HG03064 (cell line): ENCODE measurements around the gene THSD7A.

Source experiments
- ATAC-seq: cut with Tn5 transposase; IDR thresholded peaks from one replicate; pipeline ENCODE4 v1.9.1; 2021; ENCODE audit warnings: low read depth; ENCODE audit not compliant: unreplicated experiment

THSD7A gene

DNA sequence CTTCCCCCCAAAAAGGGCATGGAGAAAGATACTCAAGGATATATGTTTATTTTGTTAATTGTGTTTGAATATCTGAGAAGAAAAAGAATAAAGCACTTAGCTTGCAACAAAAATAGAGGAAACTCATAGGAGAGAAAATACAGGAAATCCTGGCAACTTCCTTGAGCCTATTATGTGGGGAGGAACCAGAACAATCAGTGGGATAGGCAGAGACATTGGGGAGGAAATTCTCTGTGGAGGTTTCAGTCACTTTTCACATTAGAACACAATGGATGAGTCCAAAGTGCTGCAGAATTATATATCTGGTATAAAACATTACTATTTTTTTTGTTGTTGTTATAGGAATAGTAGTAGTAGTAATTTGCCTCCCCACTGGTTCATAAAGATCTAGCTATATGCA is 240.1 kb downstream of the THSD7A start:
- ATAC-seq, result no peak

DNA sequence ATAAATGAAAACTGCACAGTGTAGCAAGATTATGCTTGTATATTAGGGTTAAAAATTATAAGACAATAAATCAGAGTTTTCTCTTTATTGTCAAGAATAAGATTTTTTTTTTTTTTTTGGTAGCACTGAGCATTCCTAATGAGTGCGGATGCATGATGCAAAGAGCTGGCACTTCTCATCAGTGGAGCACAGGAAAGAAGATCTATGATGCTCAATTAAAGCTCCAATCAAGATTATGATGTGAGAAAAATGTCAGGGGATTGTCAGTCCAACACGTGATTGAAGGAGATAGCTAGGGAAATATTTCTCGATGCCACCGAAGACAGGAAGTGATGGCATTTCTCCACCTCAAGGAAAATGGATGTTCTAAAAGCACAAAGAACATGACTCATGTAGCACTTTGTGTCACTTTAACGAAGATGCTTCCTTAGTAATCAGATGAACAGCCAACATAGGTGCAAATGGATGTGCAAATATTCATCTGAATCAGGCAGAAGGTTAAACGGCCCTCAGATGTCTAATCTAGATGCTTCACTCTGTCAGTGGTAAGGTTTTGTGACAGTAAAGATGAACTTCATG is 240.9 kb downstream of the THSD7A start:
- no peak for ATAC-seq

DNA sequence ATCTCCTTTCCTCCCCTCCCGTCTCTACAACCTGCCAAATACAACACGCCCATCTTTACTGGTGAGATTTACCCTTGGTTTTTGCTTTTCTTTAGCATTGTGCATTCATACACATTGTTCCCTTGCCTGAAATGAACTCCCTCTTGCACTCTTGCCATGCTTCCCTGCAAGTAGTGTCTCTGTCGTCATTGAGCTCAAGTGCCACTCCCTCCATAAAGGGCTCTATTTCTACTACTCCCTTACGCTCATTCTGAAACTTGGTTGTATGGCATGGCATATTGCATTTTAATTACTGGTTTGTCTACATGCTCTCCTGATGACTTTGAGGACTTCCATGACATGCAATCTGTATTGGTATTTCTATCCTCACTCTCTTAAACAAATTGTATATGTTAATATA is 242.7 kb downstream of the THSD7A start:
- no peak for ATAC-seq

DNA sequence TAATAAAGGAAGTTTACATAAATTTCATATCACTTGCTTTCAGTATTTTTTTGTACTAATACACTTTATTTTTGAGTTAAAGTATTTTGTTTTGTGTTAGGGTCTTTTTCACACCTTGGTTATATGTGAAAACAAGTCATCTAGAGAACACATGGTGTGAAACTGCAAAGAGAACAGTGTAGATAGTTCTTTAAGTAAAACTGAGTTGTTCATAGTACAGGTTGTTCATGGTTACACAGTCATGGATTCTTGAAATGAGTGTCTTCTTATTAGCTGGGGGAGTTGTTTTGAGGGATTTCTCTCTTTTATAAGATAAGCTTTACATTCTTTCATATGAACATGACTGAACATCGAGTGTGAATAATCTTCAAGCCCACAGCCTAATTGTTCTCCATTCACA is 244.2 kb downstream of the THSD7A start:
- no peak for ATAC-seq

DNA sequence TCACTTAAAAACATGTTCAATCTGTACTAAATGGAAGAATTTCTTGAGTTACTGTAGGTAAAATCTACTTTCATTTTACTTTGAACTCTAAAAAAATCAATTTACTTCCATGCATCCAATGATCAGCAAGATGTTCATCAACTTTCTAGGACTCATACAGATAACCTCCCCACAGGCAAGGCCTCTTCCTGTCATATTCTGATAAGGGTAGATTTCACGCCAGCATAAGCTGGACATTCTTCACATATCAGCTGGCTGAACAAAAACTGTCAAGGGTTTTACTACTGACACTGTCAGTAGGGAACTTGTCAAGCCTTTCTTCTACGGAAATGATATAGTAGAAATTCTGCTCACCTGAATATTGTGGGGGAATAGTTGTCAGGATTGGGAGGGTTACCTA is 244.9 kb downstream of the THSD7A start:
- ATAC-seq, result no peak

DNA sequence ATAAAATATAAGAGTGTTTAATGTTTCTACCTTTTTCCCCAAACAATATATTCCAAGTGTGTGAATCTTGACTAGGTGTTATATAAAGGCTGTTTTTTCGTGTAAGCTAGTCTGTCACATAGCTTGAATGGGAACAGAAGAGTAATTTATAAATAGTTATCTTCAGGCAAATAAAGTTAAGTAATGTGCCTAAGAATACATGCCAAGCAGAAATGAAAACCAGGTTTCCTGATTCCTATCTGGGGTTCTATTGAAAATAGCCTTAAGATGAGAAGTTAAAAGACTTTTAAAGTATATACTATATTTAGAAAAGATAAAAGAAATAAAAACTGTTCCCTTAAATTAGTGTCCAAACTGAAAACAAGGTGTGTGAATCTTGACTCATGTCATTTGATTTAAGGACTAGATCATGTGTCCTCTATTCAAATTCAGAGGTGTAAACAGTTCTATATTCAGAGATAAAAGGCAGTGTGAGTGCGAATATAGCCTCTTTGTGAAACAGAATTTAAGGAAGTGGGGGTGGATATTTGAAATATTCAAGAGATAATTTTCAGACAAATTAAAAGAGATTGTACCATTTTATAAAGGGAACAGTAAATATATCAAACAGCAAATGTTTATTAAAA is 247.5 kb downstream of the THSD7A start:
- ATAC-seq, result no peak

DNA sequence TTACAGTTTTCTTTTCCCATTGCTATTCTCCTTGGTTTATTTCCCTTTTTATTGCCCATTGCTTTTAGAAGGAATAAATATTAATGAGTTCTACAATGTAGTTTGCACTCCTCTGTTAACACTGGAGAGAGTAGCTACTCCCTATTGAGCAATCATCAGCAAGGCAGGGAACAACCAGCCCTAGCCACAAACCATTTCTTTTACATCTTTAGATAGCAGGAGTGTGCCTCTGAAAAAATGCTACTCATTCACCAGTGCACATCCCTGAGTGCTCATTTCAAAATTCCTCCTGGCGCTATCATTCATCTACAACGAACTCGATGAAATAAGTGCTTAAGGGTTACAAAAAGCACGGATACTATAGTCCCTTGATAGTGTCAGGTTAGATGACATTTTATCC is 252.9 kb downstream of the THSD7A start:
- no peak for ATAC-seq

DNA sequence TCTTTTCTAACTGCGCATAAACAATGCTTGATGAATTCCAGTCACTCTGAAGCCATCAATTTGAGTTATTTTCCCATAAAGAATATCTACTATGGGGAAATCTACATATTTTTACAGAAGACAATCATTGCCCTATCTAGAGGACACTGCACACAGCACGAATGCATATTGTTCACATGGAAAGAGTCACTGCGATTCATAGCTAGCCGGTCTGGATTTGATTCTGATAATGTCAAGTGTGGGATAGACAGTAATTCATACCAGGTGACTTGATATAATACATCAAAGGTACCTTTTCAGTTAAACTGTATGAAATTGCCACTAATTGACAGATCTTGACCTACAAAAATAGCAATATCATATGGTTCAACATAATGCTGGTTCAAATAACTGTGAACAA is 255.7 kb downstream of the THSD7A start:
- no peak for ATAC-seq

DNA sequence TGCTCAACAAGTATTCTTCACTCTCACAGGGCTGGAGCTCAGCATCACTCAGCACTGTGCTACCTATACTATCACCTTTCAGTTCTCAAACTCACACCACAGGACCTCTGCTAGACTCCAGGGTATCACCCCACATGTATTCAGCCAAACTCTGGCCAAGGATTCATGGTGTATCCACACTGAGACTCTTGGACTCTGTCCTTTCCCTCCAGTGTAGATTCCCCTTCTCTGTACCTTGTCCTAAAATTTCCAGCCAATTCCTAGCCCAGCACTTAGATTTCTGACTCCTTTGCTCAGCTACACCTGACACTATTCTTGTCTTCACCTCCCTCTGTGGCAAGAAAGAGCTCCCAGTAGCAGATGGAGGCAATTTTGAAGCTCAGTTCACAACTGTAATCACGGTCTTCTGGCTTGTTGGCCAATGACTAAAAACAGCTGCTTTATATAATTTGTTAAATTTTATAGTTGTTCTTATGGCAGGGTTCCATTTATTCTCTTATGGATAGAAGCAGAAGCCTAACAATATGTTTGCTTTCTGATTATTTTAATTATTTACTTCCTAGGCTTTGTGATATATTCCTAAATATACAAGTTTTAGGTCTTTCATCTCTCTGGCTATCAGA is 258.8 kb downstream of the THSD7A start:
- no peak for ATAC-seq

DNA sequence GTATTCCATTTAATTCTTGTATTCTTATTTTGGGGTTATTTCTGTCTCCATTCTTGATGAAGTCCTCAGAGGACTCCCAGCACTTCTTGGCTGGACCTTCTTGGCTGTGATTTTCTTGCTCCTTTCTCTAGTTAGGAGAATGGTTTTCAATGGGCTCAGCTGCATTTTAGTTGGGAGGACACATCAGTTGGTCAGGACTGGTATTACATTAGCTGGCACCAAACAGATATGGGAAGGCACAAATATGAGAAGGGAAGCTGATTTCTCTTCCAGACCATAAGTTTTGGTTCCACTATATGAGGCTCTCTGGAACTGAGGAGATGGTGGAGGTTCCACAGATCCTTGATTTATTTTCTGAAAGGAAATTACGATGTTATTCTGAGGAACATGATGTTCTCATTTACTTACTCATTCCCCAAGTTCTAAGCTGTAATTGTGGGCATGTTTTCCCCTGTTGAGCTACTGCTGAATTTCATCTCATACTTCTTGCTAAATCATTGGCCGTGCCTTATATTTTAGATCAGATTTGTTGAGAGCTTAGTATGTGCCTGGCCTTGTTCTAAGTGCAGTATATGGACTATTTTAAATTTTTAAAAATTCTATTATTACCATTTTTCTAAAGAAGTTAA is 261.0 kb downstream of the THSD7A start:
- no peak for ATAC-seq

DNA sequence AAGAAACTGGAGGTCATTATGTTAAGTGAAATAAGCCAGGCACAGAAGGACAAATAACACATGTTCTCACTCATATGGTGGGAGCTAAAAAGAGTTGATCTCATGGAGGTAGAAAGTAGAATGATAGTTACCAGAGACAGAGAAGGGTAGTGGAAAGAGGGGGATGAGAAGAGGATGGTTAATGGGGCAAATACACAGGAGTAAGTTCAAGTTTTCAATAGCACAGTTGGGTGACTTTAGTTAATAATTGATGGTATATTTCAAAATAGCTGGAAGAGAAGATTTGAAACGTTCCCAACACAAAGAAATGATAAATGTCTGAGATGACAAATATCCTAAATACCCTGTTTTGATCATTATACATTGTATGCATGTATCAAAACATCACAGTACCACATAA is 261.8 kb downstream of the THSD7A start:
- no peak for ATAC-seq

DNA sequence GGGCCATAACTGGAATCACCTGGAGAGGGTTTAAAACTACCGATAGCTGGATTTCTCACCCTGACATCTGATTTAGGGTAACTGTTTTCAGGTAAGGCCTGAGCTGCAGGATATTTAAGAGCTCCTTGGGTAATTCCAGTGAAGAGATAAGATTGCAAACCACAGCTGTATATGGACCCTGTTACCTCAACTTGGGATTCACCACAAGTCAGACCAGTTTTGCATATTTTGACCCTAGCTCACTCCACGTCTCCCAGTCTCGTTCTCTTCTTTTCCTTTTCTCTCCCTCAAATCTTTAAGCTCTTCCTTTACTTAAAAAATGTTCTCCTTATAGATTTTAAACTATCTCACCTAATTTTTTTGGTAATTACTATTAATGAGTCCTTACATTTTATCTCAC is 264.4 kb downstream of the THSD7A start:
- ATAC-seq, result no peak

DNA sequence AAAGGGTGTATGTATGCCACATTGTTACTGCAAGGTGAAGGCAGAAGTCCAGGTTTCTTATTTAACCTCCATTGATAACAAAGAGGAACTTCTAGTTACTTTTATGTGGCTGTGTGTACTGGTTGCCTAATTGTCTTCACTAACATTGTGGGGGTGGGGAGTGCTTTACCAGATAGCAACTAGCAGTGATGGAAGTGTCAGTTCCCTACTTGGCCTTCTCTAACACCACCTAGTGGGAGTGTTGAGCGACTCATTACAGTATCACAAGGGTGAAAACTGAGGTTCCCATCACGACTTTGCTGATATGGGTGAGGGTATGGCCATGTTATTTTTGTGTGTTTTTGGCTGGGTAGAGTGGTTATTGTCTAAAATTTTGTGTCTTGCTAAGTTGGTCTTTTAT is 274.4 kb downstream of the THSD7A start:
- ATAC-seq, result peak; percentile 89

DNA sequence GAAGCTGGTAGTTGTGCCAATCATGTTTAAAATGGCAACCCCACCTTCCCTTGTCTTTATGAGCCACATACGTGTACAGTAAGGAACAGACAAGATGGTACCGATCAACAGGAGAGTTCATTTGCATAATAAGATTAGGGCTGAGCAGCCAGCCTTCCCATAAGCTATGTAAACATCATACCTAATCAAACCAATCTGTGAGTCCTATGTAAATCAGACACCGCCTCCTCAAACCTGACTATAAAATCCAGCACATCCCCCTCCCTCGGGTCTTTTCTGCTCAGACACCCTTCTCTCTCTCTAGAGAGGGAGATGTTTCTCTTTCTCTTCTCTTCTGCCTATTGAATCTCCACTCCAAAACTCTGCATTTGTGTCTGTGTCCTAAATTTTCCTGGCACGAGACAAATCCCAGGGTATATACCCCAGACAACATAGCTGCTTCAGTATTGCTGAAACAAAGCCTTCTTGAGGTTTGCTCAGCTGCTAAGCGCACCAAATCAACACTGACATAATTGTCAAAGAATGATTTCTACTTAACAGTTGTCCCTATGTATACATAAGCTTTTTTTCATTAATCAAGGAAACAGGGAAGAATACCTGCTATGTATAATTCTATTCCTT is 279.2 kb downstream of the THSD7A start:
- ATAC-seq, result no peak

DNA sequence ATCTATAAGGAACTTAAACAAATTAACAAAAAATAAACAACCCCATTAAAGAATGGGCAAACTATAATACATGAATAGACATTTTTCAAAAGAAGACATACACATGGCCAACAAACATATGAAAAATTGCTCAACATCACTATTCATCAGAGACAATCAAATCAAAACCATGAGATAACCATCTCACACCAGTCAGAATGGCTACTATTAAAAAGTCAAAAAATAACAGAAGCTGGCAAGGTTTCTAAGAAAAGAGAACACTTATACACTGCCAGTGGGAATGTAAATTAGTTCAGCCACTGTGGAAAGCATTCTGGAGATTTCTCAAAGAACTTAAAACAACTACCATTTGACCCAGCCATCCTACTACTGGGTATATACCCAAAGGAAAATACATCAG is 280.5 kb downstream of the THSD7A start:
- no peak for ATAC-seq

DNA sequence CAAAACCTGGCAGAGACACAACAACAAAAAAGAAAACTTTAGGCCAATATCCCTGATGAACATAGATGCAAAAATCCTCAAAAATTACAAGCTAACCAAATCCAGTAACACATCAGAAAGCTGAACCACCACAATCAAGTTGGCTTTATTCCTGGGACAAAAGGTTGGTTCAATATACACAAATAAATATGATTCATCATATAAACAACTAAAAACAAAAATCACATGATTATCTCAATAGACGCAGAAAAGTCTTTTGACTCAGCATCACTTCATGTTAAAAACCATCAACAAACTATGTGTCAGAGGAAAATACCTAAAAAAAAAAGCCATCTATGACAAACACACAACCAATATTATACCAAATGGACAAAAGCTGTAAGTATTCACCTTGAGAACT is 283.5 kb downstream of the THSD7A start:
- no peak for ATAC-seq

DNA sequence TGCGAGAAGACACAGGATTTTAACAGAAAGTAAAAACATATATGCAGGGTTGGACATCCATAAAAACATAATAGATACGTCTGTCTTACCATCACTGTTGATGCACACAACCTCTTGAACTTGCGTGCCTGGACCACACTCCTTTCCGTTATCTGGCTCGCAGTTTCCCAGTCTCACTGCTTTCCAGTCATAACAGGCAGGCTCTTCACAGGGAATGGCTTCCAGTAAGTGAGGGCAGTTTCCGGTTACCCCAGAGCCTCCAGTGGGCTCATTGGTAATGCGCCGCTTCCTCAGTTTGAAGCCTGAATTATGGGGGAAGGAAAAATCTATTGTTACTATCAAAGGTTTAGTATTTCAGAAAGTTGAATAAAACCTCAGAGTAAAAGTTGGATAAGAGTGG is 290.7 kb downstream of the THSD7A start:
- ATAC-seq, result no peak

DNA sequence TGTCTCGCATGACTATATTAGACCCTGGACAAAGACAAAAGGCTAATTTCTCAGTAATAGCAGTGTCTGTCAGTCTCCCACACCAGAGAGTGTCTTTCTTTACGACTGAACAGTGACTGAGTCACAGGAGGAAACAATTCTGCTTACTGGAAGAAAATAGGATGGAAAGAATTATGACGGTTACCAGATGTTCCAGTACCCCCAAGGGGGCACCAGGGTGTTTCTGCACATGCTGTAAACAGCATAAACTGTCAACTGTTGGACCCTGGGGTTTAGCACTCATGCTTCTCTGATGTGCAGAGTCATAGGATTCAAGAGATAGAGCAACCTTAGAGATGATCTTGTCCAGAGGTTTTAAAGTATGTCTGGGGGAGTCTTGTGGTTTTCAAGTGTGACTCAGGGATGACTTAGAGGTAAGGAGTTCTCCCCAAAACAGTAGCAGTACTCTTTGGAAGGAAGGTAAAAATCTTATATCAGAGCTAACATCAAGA is 291.7 kb downstream of the THSD7A start:
- ATAC-seq, result no peak

DNA sequence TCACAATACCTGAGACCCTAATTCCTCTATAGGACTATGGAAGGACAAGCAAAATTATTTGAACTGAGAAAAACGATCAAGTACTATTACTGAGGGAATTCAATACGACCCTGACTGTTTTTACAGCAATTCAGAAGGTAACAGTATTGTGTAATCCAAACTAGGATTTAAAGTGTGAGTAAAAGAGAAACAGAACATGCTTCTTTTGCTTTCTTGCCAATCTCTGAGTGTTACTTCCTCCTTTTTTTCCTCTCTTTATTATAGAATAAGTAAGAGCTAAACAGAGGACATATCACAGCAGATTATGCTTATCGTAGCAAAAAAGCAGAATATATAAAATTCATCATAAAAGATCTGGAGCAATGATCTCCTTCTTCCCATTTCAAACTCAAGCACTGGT is 292.1 kb downstream of the THSD7A start:
- no peak for ATAC-seq

DNA sequence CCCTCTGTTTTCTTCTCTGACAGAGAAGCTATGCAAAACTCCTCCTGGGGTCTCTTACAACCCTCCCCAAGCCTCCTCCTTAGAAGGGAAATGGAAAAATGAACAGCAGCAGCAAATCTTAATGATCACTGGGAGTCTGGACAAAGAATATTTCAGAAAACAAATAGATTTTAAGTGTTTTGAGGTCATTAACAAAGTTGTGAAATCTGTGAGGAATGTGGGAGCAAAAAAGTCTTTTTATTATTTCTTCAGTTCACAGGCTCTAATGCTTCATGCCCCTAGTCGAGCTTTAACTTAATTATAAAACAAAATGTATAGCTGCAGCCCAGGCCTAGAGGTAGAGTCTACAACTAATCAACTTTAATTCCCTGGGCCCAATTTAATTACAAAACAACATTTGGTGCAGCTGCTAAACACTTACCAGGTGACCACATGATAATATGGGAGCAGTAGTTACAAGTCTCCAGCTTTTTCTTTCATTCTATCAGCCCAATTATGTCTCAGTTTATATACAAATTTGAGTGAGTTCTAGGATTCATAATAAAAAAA is 293.2 kb downstream of the THSD7A start:
- ATAC-seq, result no peak

DNA sequence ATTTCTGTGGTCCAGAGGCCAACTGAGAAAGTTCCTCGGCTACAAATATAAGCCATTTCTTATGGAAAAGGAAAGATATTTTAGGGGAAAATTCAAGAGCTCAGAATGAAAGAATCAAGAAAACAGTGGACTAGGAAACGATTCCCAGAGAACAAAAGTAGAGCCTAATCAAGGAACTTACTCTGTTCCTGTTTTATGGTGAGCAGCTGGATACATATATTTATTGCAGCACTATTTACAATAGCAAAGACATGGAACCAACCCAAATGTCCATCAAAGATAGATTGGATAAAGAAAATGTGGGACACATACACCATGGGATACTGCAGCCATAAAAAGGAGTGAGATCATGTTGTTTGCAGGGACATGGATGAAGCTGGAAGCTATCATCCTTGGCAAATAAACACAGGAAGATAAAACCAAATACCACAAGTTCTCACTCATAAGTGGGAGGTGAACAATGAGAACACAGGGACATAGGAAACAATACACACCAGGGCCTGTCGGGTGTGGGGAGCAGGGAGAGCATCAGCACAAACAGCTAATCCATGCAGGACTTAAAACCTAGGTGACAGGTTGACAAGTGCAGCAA is 298.7 kb downstream of the THSD7A start:
- ATAC-seq, result no peak
